DOHH2 (cell line): ENCODE data around the gene MRPL33.

Experiments used
- EZH2phosphoT487 ChIP-seq: fragments of 200-600 bp; sonication (generic); IDR thresholded peaks from 2 replicates; pipeline ENCODE4 v1.6.1; 2017; ENCODE audit warnings: borderline replicate concordance, mild to moderate bottlenecking, antibody characterized with exemption, low read length, moderate library complexity, mixed read lengths
- TF ChIP-seq, protein P1 (sequence below): fragments of 200-600 bp; sonication (generic); IDR thresholded peaks from one replicate; pipeline ENCODE4 v1.5.1; 2014; ENCODE audit warnings: antibody characterized with exemption, mild to moderate bottlenecking, low read depth, low read length; ENCODE audit not compliant: poor library complexity, severe bottlenecking

DNA sequence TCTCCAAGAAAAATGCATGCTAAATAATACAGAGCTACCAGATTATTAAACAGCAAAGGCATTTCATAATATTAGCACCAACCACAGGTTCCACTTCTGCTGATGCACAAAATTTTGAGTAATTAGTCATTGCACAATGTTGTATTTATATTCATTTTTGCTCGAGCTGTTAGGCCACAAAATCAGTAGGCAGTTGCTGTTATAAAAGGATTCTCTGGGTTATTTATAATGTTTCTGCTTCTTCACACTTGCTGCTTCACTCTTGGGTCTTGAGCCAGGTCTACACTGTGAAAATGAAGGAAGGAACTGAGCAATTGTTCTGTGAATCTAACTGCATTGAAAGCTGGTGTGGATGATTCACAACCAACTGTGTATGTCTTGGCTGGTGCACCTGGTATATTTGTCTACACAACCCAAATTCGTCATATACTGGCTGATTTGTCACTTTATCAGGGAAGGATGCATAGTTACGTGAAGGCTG is 38.3 kb downstream of the MRPL33 start:
- TF ChIP-seq, protein P1, sequence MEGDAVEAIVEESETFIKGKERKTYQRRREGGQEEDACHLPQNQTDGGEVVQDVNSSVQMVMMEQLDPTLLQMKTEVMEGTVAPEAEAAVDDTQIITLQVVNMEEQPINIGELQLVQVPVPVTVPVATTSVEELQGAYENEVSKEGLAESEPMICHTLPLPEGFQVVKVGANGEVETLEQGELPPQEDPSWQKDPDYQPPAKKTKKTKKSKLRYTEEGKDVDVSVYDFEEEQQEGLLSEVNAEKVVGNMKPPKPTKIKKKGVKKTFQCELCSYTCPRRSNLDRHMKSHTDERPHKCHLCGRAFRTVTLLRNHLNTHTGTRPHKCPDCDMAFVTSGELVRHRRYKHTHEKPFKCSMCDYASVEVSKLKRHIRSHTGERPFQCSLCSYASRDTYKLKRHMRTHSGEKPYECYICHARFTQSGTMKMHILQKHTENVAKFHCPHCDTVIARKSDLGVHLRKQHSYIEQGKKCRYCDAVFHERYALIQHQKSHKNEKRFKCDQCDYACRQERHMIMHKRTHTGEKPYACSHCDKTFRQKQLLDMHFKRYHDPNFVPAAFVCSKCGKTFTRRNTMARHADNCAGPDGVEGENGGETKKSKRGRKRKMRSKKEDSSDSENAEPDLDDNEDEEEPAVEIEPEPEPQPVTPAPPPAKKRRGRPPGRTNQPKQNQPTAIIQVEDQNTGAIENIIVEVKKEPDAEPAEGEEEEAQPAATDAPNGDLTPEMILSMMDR: no peak
- no peak for TF ChIP-seq EZH2phosphoT487
